ENCODE measurements around the gene IRAK3. TPM values are rescaled to one million over a fixed set of nuclear protein-coding genes. Genes with fewer than 3 reads are reported as not detected.

IRAK3 gene
- total RNA-seq, 4 donors from 2014 or later: 31.6 to 35.8 (median 33.2) TPM

DNA sequence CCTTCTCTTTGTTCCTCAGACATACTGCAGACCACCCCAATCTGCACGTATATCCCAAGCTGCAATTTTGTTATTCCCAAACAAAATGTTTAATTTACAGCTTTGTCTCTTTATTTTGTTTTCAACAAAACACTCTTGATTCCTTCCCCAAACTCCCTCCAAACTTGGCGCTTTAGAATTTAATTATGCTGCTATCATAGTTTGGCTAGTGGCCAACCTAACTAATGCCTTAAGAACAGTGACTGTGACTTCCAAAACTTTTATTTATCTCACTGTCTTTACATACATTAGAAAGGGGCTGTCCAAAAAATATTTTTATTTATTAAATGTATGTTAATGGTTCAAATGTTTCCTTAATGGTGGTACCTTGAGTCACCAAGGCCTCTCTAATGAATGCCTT lies 26.3 kb upstream of the IRAK3 start:
- Histone ChIP-seq H3K9me3 (peaks cover 0 to 8% (median 0%) of the 10 kb centered on the region in 4 donors), H3K4me3 (no peak overlapping the region), H3K4me1 (peaks cover 0 to 32% (median 3%) of the 10 kb centered on the region in 4 donors), H3K27ac (no peak overlapping the region), H3K36me3 (peaks cover 0 to 35% (median 0%) of the 10 kb centered on the region in 3 donors), H3K27me3 (no peaks in the 10 kb centered on the region)
- 35 to 37% methylated on average over 2 of the region's 2 CpGs for WGBS, 2 donors
- TF ChIP-seq, protein P1, sequence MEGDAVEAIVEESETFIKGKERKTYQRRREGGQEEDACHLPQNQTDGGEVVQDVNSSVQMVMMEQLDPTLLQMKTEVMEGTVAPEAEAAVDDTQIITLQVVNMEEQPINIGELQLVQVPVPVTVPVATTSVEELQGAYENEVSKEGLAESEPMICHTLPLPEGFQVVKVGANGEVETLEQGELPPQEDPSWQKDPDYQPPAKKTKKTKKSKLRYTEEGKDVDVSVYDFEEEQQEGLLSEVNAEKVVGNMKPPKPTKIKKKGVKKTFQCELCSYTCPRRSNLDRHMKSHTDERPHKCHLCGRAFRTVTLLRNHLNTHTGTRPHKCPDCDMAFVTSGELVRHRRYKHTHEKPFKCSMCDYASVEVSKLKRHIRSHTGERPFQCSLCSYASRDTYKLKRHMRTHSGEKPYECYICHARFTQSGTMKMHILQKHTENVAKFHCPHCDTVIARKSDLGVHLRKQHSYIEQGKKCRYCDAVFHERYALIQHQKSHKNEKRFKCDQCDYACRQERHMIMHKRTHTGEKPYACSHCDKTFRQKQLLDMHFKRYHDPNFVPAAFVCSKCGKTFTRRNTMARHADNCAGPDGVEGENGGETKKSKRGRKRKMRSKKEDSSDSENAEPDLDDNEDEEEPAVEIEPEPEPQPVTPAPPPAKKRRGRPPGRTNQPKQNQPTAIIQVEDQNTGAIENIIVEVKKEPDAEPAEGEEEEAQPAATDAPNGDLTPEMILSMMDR (IDR thresholded peaks at IDR 0.05): no peak
- TF ChIP-seq POLR2A (IDR thresholded peaks at IDR 0.05) (no peak), EP300 (IDR thresholded peaks at IDR 0.05) (no peak)
- DNase-seq (ENCODE audit: low spot score in 2 of 2): no peak

DNA sequence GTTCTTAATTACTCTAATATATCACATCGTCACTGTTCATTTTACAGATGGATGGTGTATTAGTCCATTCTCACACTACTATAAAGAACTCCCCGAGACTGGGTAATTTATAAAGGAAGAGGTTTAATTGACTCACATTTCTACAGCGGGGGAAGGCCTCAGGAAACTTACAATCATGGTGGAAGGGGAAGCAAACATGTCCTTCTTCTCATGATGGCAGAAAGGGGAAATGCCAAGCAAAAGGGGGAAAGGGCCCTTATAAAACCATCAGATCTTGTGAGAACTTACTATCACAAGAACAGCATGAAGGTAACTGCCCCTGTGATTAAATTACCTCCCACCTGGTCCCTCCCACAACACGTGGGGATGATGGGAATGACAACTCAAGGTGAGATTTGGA lies 25.7 kb upstream of the IRAK3 start:
- WGBS, 2 donors: 74 to 75% methylated on average over 4 of the region's 4 CpGs
- no peak for DNase-seq (ENCODE audit: low spot score in 2 of 2)

DNA sequence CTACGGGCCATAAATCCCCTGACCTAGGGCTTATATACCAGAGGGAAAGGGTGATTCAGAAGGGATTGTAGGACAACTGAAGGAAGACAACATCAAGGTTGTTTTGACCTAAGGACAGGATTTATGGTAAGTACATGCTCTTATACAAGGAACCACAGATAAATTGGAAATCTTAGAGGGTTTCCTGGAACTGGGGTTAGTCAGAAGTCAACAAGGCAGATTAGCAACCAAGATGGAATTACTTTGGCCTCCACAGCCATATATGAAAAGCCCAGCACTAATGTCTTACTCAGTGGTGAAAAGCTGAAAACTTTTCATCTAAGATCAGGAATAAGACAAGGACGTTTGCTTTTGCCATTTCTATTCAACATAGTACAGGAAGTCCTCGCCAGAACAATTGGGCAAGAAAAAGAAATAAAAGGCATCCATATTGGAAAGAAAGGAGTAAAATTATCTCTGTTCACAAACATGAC lies 24.6 kb upstream of the IRAK3 start:
- Histone ChIP-seq H3K4me3 (no peak overlapping the region), H3K27me3 (no peaks in the 10 kb centered on the region), H3K36me3 (peaks cover 0 to 26% (median 0%) of the 10 kb centered on the region in 3 donors), H3K9me3 (peaks cover 0 to 8% (median 0%) of the 10 kb centered on the region in 4 donors), H3K27ac (no peak overlapping the region), H3K4me1 (peaks cover 0 to 42% (median 13%) of the 10 kb centered on the region in 4 donors)
- TF ChIP-seq EP300 (IDR thresholded peaks at IDR 0.05): no peak
- no peak for TF ChIP-seq POLR2A (IDR thresholded peaks at IDR 0.05)
- TF ChIP-seq, protein P1 (IDR thresholded peaks at IDR 0.05): no peak
- WGBS, 2 donors: 92 to 95% methylated on average over 3 of the region's 3 CpGs
- no peak for DNase-seq (ENCODE audit: low spot score in 2 of 2)

More for the DNA sequence above, 25.7 kb upstream of the IRAK3 start:
- Histone ChIP-seq H3K36me3 (peaks cover 0 to 35% (median 0%) of the 10 kb centered on the region in 3 donors), H3K9me3 (peaks cover 0 to 8% (median 0%) of the 10 kb centered on the region in 4 donors), H3K4me1 (peaks cover 0 to 38% (median 7%) of the 10 kb centered on the region in 4 donors), H3K27ac (no peak overlapping the region), H3K4me3 (no peak overlapping the region), H3K27me3 (no peaks in the 10 kb centered on the region)
- TF ChIP-seq POLR2A (IDR thresholded peaks at IDR 0.05): no peak
- no peak for TF ChIP-seq EP300 (IDR thresholded peaks at IDR 0.05)
- TF ChIP-seq, protein P1 (IDR thresholded peaks at IDR 0.05): no peak

GRCh38 chr12:66165141-66165540 lies 23.9 kb upstream of the IRAK3 start:
- Histone ChIP-seq H3K4me3 (no peak overlapping the region), H3K9me3 (peaks cover 0 to 8% (median 0%) of the 10 kb centered on the region in 4 donors), H3K27ac (no peak overlapping the region), H3K27me3 (no peaks in the 10 kb centered on the region), H3K36me3 (peaks cover 0 to 18% (median 0%) of the 10 kb centered on the region in 3 donors), H3K4me1 (peaks cover 0 to 43% (median 13%) of the 10 kb centered on the region in 4 donors)
- 91 to 97% methylated on average over 2 of the region's 2 CpGs for WGBS, 2 donors
- TF ChIP-seq, protein P1 (IDR thresholded peaks at IDR 0.05): no peak
- TF ChIP-seq EP300 (IDR thresholded peaks at IDR 0.05) (no peak), POLR2A (IDR thresholded peaks at IDR 0.05) (no peak)
- DNase-seq (ENCODE audit: low spot score in 2 of 2): no peak

DNA sequence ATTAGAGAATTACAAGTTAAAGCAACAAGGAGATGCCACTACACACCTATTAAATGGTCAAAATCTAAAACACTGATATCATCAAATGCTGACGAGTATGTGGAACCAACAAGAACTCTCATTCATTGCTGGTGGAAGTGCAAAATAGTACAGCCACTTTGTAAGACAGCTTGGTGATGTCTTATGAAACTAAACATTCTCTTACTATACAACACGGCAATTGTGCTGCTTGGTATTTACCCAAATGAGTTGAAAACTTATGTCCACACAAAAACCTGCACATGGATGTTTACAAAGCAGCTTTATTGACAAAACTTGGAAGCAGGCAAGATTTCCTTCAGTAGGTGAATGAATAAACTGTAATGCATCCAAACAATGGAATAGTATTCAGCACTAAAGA lies 22.5 kb upstream of the IRAK3 start:
- peaks cover 0 to 8% (median 0%) of the 10 kb centered on the region in 4 donors for H3K9me3 ChIP-seq
- peaks cover 0 to 45% (median 15%) of the 10 kb centered on the region in 4 donors for H3K4me1 ChIP-seq
- DNase-seq (ENCODE audit: low spot score in 2 of 2): no peak
- 69 to 78% methylated on average over 2 of the region's 2 CpGs for WGBS, 2 donors
- TF ChIP-seq POLR2A (IDR thresholded peaks at IDR 0.05): no peak
- TF ChIP-seq, protein P1 (IDR thresholded peaks at IDR 0.05): no peak
- TF ChIP-seq EP300 (IDR thresholded peaks at IDR 0.05): no peak
- no peak overlapping the region for H3K4me3 ChIP-seq
- peaks cover 0 to 5% (median 0%) of the 10 kb centered on the region in 3 donors for H3K36me3 ChIP-seq
- no peaks in the 10 kb centered on the region for H3K27me3 ChIP-seq
- H3K27ac ChIP-seq: no peak overlapping the region
